C1 segment of cervical spinal cord (tissue), 14 donors: Measurements from ENCODE around the gene RGS17.
A peak's percentile ranks its signal among the peaks of the same experiment; 100 is the strongest.
"Not testable (repeated sequence)": the region's sequence is repeated elsewhere in the genome, so short reads cannot be mapped to it uniquely, and the experiment has no call there.

Source experiments
- DNase-seq, 14 donors: peaks; one replicate each; lab custom pipeline; 2025; lab: John Stamatoyannopoulos, UW

Gene RGS17, protein sequence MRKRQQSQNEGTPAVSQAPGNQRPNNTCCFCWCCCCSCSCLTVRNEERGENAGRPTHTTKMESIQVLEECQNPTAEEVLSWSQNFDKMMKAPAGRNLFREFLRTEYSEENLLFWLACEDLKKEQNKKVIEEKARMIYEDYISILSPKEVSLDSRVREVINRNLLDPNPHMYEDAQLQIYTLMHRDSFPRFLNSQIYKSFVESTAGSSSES

DNA sequence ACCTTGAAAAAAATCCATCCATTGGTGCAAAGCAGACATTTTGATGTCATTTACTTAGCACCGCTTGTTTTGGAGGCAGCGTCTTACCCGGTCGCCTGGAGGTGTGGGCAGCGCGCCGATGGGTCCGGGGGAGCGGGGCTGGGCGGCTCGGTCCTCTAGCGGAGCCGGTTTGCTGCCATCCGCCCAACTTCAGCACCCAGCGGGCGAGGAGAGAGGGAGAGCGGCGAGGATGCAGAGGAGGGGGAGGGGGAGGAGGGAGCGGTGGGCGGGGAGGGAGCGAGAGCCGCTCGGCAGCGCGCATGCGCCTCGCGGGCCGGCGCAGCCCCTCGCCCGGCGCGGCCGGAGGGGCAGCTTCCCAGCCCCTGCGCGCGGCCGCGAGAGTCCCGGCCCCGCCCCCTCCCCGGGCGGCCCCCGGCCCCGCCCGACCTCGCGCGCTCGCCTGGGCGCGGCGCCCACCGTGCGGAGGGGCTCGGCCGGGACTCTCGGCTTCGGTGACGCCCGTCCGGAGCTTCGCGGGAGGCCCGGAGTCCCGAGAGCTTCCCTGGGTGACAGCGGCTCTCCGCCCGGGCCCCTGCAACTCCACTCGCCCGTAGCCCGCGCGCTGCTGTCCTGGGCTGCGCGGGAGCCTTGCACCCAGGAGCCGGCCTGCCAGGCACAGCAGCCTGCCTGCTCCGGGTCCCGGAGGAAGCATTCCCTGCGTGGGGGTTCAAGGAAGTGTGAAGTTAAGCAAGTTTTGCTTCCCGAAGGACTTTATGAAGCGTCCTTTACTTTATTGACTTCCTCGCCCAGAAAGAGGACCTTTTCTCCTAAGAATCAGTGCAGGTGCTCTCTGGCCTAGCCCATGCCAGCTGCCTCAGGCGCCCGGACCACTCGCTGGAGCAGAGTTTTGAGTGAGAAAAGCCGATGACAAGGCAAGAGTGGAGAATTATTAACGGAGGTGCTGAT lies at the start of gene RGS17:
Gene RGS17 (minus strand): TSS at position 246 of the 945 bp plus-strand sequence. CDS start 87,264 bp downstream, outside the sequence.
- DNase-seq = peak in 12 of 14 donors; percentile 9 to 74 (median 53)

DNA sequence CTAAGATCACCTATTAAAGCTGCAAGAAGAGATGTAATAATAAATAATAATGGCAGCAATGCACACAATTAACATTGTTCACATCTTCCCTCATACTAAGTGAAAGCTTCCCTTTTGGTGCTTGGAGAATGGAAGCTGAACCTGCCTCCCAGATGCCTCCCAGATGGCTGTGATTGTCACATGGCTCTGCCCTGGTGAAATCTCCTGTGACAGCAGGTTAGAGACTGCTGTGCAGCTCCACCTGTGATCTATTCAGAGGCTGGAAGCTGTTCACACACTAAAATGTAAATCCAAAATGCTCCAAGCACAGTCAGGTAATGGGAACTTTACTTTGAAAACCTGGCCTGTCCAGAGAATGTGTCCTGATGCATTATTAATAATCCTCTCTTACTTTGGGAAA lies 41.7 kb upstream of the RGS17 start:
- no peak for DNase-seq

GRCh38 chr6:153170511-153170910 lies 39.4 kb upstream of the RGS17 start:
- DNase-seq = no peak

GRCh38 chr6:153167907-153168306 lies 36.8 kb upstream of the RGS17 start:
- no peak for DNase-seq

DNA sequence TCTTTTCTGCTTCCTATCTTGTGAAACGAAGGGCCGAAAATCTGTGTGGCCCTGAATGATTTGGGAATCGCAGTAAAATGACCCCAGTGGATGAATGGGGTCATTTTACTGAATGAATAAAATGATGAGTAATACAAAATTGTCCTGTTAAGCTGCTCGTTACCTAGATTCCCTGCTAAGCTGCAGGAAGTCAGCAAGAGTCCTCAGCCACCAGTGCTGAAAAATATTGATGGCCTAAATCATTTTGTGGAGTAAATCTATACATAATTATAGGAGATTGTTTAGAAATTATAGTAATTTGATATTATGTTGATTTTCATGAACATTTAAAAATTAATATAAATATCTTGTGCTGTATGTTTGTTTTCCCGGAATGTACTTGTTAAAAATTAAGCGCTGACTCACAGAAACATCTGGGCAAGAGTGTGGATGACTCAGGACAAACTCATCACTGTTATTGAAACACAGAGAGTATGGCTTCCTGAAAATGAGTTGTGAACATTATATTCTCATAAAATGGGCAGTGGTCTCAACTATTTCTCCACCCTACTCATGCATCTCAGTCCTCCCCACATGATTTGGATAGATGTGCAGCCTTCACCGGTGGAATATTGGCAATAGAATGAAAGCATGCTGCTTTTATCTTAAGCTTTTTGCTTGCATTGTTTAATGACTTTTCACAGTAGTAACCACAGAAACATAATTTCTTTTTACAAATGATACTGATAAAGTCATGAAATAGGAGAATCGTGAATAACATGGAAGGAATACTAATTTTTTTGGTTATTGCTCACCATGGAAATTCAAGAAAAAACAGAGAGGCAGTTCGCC lies 36.2 kb upstream of the RGS17 start:
- DNase-seq = no peak

DNA sequence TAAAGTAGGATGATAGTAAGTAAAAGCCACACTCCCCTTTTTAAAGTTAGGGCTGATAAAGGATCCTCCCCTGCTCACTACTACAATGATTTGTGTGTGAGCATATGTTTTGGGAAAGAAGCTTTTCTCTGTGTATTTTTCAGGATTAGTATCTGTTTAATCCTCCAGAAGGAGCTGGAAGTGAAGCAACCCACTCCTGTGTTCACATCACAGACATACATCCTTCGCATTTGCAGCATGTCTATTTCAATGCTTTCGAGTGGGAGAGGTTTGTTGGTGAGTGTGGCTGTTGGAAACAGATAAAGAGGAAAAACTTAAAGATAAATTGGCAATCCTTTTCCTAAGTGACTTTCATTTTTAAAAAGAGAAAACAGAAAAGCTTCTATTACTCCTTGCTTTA lies 31.6 kb upstream of the RGS17 start:
- no peak for DNase-seq

DNA sequence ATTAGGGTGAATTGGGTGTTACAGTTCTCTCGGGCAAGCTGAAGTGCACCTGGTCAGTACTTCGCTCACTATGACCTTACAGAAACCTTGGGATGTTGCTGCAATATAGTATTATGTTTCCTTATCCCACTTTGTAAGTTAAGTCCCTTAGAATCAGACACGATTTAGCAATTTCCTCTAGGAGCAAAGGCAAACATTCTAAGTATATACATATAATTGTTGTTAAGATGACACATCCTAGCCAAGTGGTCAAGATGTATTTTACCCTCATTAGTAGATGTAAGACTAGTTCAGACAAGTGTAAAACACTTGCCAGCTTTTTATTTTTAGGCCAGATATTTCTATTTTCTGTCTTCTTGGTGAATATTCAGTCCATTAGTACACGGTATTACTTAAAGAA lies 31.1 kb upstream of the RGS17 start:
- DNase-seq = no peak

DNA sequence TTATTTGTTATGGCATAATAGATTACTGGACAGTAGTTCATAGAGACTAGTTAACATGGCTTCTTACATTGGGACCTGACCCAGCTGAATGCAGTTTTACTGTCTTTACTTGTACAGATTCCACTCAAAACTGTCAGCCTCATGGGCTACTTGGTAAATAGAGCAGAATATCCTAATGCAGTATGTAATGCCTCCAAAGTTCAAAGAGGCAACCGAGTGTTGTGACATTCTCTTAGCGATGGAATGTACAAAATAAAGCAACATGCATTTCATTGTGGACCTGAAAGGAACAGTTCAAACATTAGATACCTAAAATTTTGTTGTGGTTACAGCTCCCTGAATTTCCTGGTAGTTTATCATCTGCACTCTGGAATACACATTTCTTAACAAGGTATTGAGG lies 29.1 kb upstream of the RGS17 start:
- DNase-seq = no peak

DNA sequence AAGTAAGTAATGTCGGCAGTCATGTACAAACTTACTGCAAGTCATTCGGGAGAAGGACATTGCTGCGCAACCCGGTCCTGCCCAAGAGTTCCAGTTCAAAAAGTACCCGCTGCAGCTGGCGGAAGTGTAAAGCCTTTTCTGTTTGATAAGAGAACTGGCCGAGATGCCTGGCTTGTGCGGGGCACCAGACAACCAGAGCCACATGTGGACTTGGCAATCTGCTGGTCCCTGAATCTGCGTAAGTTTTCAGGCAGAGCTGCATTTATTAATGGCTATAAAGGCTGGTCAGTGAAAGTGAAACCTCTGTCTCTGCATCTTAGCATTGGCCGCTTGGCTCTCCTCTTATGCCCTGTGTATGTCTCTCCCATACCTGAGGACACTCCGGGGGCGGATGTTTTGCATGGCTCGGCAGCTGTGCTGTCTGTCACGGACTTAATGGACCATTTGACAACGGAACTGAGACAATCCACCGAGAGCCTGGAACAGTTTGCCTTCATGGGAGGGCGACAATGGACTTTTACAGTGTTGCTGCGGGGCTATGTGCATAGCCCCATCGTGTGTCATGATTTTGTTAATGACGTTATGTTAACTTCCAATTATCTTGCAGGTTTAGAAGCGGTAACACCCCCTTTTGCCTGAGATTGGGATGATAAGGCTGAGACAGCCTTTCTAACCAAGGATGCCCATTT lies 19.8 kb upstream of the RGS17 start:
- DNase-seq = no peak

- no peak for DNase-seq
These were observed 19.3 kb upstream of the RGS17 start for GRCh38 chr6:153150371-153150751.

DNA sequence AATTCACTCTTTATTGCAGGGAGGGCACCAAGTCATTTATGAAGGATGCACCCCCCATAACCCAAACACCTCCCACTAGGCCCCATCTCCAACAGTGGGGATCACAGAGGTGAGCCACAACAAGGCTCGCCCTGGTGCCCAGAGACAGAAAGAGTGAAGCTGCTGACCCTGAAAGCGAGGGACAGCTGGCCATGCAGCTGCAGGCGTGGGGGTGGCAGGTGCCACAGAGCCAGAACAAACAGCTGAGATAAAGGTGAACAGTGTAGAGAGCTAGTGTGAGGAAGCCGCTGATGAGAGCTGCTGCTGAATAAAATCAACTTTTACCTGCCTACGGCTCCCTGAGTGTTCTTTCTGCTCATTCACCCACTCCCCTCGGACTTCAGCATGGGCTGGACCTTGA lies 18.8 kb upstream of the RGS17 start:
- no peak for DNase-seq

DNA sequence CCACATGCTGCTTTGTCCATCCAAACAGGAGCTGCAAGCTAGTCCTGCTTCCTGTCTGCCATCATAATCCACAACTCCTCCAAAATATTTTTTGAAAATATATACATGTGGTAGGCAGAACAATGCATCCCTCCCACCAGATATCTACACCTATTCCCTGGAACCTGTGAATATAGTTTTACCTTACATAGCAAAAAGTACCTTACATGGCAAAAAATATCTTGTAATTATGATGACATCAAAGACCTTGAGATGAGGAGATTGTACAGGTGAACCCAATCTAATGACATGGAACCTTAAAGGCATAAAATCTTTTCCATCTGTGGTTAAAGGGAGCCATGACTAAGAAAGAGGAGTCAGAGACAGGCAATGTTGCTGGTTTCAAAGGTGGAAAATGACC lies 15.3 kb upstream of the RGS17 start:
- no peak for DNase-seq

DNA sequence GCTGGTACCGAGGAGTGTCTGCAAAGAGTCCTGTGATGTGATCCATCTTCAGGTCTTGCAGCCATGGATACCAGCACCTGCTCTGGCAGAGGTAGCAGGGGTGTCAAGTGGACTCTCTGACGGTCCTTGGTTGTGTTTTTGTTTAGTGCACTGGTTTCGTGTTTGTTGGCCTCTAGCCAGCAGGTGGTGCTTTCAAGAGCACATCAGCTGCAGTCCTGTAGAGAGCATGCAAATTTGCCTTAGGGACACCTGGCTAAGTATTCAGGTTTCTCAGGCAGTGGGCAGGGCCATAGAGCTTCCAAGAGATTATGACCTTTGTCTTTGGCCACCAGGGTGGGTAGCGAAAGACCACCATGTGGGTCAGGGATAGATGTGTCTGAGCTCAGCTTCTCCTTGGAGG lies 14.5 kb upstream of the RGS17 start:
- no peak for DNase-seq

- DNase-seq = no peak
These were observed 12.1 kb upstream of the RGS17 start for GRCh38 chr6:153143200-153143599.

DNA sequence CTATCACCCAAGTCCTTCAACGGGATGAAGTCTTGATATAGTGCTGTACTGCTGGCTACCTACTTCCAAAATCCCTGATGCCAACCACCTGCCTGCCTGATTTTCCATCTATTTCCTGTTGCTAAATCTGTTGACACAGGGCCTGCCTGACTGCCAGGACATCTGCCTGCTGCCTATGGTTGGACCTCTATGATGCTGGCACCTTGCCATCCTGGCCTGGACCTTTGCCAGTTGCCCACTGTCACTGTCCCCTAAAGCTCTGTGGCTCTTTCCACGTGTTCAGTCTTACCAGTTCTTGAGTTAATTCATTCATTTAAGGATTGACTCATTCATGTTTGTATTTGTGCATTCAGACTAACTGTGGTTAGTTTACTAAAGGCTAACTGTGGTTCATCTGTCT lies 9.2 kb upstream of the RGS17 start:
- peak in 1 of 14 donors; percentile 15 for DNase-seq

- no peak for DNase-seq
These were observed 7.8 kb upstream of the RGS17 start for GRCh38 chr6:153138930-153139329.

- DNase-seq = no peak
These were observed 4.6 kb upstream of the RGS17 start for GRCh38 chr6:153135681-153136080.

- not testable (repeated sequence) for DNase-seq
These were observed 2.6 kb upstream of the RGS17 start for GRCh38 chr6:153133667-153134066.

DNA sequence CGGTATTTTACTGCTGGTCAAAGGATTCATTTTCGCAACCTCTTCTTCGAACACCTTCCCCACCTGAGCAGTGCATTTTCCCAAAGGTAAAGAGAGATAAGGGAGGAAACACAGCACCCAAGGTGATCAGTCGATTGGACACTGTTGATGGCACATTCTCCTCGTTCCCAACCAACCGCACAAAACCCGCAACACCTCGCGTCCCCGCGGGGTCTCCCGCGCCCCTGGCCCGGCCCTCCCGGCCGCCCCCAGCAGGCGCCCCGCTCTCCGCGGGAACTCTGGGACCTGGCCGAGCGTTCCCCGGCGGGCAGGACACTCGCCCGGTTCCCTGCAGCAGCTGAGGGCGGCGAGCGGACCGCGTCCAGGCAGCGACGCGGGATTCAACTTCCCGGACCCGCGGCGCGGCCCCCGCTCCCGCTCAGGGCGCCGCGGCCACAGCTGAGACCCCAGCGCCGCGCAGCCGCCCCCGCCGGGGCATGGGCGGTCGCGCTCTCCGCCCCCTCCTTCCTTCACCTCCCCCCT lies 506 bp downstream of the RGS17 start:
- peak in 2 of 14 donors; percentile 26 to 33 for DNase-seq

DNA sequence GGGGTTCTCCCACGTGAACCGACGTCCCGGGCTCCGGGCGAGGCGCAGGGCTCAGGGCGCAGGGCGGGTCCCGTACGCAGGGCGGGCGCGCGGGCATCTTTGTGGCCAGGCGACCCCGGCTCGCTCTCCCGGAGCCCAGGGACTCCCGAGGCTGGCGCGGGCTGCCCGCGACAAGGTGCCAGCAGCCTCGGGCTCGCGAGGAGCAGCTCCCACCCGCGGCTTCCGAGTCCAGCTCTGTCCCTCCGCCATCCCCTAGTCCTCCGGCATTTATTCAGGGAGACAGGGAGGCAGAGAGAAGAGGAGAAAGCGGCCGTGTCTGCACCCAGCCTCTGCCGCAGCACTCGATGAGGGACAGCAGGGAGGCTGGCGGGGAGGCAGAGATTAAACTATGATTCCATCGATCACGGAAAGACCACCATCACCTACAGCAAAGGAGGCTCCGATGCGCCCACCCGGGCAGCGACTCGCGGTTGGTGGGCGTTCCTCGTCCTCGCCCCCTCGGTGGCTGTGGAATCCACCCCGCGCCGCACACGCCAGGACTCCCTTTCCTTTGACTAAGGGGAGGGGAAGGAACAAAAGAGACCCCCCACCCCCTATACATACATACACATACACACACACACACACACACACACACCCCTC lies 1.1 kb downstream of the RGS17 start:
- DNase-seq = peak in 2 of 14 donors; percentile 3 to 38

DNA sequence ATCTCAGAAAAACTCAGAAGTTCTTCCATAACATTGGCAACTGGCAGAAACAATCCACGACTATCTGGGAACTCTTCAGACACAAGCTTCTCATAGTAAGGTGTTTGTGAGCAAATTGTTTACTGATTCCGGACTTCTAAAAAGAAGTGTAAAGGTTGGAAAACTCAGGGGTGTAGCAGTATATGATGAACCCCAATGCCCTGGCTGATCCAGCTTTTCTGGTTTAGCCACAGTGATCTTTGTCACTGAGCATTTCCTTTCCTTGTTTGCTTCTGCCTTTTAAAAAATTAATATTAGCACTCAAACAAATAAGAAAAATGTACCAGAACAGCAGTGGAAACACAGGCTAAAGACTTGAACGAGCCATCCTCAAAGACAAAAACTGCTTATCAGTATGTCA lies 4.9 kb downstream of the RGS17 start:
- no peak for DNase-seq
